GM12873 (cell line): ENCODE measurements around the gene MOB2.
A peak's percentile ranks its signal among the peaks of the same experiment; 100 is the strongest.

Experiments
- TF ChIP-seq, protein P1 (sequence below): IDR thresholded peaks from 2 replicates; pipeline ENCODE4 v1.5.1; 2012; ENCODE audit warnings: low read depth, mild to moderate bottlenecking, moderate library complexity, low read length, control low read depth; ENCODE audit not compliant: insufficient read depth; ENCODE audit errors: missing control alignments

MOB2 gene

DNA sequence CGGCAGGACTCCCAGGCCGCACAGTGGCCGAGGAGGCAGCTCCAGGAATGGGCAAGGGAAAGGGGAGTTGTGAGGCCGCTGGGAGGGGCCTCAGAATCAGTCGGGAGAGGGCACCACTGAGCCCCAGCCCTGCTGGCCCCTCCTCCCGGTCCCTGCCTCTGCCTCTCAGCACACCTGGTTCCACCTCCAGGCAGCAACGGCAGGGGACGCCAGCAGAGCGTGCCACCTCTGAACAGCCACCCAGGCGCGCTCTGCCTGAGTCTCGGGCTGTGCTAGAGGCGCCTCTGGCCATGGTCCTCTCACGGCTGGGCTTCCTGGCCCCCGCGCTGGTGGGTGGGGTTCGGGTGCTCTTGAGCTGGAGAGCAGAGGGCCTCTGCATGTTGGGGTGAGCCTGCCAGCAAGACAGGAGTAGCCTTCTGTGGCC, 33.0 kb downstream of the MOB2 start:
- TF ChIP-seq, protein P1, sequence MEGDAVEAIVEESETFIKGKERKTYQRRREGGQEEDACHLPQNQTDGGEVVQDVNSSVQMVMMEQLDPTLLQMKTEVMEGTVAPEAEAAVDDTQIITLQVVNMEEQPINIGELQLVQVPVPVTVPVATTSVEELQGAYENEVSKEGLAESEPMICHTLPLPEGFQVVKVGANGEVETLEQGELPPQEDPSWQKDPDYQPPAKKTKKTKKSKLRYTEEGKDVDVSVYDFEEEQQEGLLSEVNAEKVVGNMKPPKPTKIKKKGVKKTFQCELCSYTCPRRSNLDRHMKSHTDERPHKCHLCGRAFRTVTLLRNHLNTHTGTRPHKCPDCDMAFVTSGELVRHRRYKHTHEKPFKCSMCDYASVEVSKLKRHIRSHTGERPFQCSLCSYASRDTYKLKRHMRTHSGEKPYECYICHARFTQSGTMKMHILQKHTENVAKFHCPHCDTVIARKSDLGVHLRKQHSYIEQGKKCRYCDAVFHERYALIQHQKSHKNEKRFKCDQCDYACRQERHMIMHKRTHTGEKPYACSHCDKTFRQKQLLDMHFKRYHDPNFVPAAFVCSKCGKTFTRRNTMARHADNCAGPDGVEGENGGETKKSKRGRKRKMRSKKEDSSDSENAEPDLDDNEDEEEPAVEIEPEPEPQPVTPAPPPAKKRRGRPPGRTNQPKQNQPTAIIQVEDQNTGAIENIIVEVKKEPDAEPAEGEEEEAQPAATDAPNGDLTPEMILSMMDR = peak; percentile 54

DNA sequence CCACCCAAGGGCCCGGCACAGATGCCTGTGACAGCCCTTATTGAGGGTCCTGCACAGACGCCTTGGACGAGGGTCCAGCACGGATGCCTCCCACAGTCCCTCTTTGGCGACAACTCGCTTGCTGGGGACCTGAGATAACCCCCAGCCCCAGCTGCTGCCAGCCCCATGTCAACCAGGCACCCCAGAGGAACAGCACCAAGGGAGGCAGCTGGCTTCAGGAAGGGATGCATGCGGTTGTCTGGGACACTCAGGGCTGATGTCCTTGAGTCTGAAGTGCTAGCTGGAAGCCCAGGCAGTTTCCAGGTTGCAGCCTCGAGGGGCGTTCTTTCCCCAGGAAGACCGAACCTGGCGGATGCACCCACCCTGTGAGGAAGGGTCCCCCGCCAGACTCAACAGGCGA, 33.8 kb downstream of the MOB2 start:
- TF ChIP-seq, protein P1 = no peak

DNA sequence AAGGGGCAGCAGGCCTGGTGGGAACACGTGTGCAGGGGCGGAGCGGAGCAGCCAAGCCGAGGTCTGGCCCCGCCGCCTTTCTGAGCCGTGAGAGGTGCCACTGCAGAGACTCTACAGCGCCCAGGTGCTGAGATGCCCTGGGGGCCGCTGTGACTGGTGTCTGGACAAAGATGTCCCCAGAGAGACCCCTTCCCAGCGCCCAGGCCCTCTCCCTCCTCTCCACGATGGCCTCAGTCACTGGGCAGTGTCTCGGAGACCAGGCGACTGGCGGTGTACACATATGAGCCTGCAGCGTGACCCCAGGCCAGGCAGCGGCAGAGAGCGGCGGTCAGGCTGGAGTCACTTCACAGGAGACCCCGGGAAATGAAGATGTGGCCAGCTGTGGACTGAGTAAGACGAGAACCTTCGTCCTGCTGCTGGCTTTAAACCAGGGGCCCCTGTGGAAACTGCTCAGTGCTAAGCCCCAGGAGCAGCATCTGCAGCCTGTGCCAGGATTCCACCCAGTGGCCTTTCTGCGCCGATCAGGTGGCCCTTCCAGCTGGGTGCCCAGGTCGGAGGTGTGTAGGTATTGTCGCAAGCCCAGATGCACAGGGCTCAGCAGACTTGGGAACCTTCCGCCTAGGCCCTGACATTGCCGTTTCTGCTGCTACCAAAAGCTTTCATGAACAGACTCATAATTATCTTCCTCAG, 34.7 kb downstream of the MOB2 start:
- TF ChIP-seq, protein P1 = no peak

DNA sequence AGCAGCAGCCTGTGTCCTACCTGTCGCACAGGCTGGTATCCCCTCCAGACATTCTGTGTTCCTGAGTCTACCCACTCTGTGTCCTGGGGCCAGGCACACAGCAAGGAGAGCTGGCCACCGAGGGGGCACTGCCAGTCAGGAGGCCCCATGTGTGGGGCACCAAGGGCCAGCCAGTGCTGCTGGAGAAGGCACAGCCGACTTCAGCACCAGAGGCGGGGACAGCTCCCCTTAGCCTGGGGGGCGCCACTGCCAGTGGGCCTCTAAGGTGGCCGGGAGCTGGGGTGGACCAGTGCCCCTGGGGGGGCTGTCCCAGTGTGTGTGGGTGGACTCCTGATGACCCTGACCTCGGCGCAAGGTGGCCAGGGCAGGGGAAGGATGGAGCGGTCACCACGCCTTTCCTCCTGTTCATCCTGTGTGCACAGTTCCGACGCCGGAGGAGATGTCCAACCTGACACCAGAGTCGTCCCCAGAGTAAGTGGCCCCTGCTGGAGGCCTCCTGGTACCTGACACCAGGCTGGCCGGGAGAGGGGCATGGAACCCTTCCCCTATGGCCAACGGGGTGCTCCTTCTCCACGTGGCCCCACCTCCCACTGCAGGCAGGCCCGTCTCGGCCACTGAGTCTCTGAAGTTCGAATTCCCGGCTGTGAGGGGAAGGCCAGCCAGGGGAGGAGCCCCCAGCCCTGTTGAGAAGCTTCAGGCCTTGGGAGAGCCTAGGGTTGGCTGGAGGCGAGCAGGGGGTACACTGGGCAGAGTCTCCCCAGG, 35.4 kb downstream of the MOB2 start:
- TF ChIP-seq, protein P1 = no peak

DNA sequence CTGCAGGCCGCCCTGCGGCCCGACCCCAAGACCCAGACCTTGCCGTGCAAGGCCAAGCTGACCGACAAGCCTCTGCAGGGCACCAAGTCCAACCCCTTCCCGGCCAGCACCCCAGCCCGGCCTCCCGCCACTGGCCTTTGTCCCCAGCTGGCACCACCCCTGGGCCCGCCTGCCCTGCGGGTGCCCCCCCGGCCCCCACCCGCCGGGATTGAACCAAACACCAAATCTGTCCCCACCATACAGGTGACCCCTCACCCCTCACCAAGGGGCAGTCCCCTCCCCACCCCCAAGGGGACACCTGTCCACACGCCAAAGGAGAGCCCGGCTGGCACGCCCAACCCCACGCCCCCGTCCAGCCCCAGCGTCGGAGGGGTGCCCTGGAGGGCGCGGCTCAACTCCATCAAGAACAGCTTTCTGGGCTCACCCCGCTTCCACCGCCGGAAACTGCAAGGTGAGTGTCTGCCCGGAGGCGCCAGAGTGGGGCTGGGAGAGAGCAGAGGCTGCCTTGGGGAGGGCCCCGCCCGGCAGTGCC, 36.2 kb downstream of the MOB2 start:
- TF ChIP-seq, protein P1 = no peak

DNA sequence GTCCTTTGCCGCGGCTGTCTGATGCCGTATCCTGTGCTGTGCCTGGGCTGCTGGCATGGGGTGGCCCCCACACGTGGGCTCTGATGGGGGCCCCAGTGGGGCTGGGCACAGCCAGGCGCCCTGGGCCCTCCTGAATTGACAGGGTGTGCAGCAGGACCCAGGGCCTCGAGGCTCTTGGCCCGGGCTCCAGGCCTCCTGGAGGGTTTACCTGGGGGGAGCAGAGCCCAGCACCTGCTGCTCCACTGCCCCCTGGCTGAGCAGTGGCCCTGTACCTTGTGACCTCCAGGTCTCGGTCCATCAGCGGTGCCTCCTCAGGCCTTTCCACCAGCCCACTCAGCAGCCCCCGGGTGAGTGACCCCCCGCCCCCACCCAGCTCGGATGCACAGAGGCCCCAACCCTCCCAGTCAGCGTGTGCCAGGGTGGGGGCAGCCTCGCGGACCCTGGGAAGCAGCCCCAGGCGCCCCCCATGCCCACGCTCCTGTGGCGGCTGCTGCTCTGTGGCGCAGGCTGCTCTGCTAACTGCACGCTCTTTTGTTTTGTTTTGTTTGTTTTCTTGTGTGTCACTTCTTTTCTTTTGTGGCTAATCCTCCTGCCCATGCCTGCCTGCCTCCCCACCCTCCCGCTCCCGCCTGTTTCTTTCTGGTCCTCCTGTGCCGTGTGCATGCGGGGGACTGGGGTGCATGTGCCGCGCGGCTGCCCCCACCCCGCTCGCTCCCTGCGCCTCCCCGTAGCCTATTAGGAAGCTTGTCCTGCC, 36.9 kb downstream of the MOB2 start:
- TF ChIP-seq, protein P1 = no peak

DNA sequence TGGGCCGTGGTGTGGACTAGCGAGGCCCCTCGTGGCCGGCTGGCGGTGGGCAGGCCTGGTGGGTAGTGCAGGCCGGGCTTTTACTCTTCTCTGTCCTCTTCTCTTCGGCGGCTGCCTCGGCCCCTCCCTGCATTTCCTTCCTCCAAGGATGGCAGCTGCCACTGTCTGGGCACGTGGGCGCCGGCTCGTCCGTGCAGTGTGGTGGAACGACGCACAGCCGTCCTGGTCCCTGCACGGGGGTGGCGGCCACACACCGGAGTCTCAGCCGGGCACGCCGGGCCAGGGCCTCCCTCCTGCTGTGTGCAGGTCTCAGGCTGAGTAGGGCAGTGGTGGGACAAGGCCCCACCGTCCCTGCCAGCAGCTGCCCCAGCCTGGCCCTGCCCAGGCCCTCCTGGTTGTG, 37.7 kb downstream of the MOB2 start:
- TF ChIP-seq, protein P1 = no peak
